Astrocyte of the spinal cord (primary cell): ENCODE measurements around the gene MYO19.

ENCODE experiments used
- DNase-seq: peaks from one replicate; pipeline ENCODE4 v3.0.0; 2011; ENCODE audit warnings: low read depth, low spot score
- H3K4me3 ChIP-seq: 2 replicates; pipeline ENCODE4 v1.5.1; 2011; ENCODE audit warnings: low read depth, mild to moderate bottlenecking, low read length, moderate library complexity
- CTCF ChIP-seq: IDR thresholded peaks from 2 replicates; pipeline ENCODE4 v1.5.1; 2012; ENCODE audit warnings: low read depth, mild to moderate bottlenecking, low read length, inconsistent platforms
- in situ Hi-C: cut with HindIII; loops from 2 replicates; pipeline ENCODE4 v1.10.0; 2017; ENCODE audit warnings: low sequenced_read_pairs

Gene MYO19

GRCh38 chr17:36507266-36507665 lies 27.4 kb downstream of the MYO19 start:
- no peak for TF ChIP-seq CTCF
- H3K4me3 ChIP-seq: no peak overlapping the region
- no peak for DNase-seq
- in situ Hi-C loops: no loop called here

GRCh38 chr17:36506831-36507230 lies 27.8 kb downstream of the MYO19 start:
- no peak overlapping the region for H3K4me3 ChIP-seq
- DNase-seq: no peak
- TF ChIP-seq CTCF: no peak
- in situ Hi-C loops: no loop called here

- in situ Hi-C loops: no loop called here
- DNase-seq: no peak
- no peak for TF ChIP-seq CTCF
- H3K4me3 ChIP-seq: no peak overlapping the region
Observed at GRCh38 chr17:36506249-36506826, 28.3 kb downstream of the MYO19 start.

GRCh38 chr17:36505171-36505570 lies 29.5 kb downstream of the MYO19 start:
- no peak for TF ChIP-seq CTCF
- no peak overlapping the region for H3K4me3 ChIP-seq
- no peak for DNase-seq
- in situ Hi-C loops: no loop called here

GRCh38 chr17:36504156-36504545 lies 30.5 kb downstream of the MYO19 start:
- no peak overlapping the region for H3K4me3 ChIP-seq
- in situ Hi-C loops: no loop called here
- no peak for DNase-seq
- TF ChIP-seq CTCF: no peak

- no peak overlapping the region for H3K4me3 ChIP-seq
- no peak for DNase-seq
- in situ Hi-C loops: no loop called here
- TF ChIP-seq CTCF: no peak
Observed at GRCh38 chr17:36503456-36504155, 31.1 kb downstream of the MYO19 start.
